HEK293T (cell line): ENCODE measurements around the gene SLC26A1.

ENCODE experiments used
- ARNT ChIP-seq: fragments of 450-650 bp; IDR thresholded peaks from 2 replicates; pipeline ENCODE4 v1.6.1; 2017; ENCODE audit warnings: mild to moderate bottlenecking
- CTBP1 ChIP-seq: fragments of 450-650 bp; IDR thresholded peaks from 2 replicates; pipeline ENCODE4 v1.6.1; 2016; ENCODE audit warnings: borderline replicate concordance
- ELF4 ChIP-seq: fragments of 450-650 bp; IDR thresholded peaks from 2 replicates; pipeline ENCODE4 v1.6.1; 2017; ENCODE audit warnings: antibody characterized with exemption
- FOXK2 ChIP-seq: fragments of 450-650 bp; IDR thresholded peaks from 2 replicates; pipeline ENCODE4 v1.6.1; 2016; ENCODE audit warnings: mild to moderate bottlenecking
- FOXM1 ChIP-seq: fragments of 450-650 bp; IDR thresholded peaks from 2 replicates; pipeline ENCODE4 v1.6.1; 2017; ENCODE audit warnings: mild to moderate bottlenecking, borderline replicate concordance
- HDGF ChIP-seq: fragments of 450-650 bp; IDR thresholded peaks from 2 replicates; pipeline ENCODE4 v1.6.1; 2017; ENCODE audit warnings: antibody characterized with exemption, borderline replicate concordance
- LEF1 ChIP-seq: fragments of 450-650 bp; IDR thresholded peaks from 2 replicates; pipeline ENCODE4 v1.6.1; 2017; ENCODE audit warnings: mild to moderate bottlenecking, borderline replicate concordance
- NFRKB ChIP-seq: fragments of 450-650 bp; IDR thresholded peaks from 2 replicates; pipeline ENCODE4 v1.6.1; 2016; ENCODE audit warnings: mild to moderate bottlenecking, moderate library complexity
- SP1 ChIP-seq: fragments of 450-650 bp; IDR thresholded peaks from 2 replicates; pipeline ENCODE4 v1.6.1; 2017
- SUZ12 ChIP-seq: fragments of 450-650 bp; IDR thresholded peaks from 2 replicates; pipeline ENCODE4 v1.6.1; 2016; ENCODE audit warnings: mild to moderate bottlenecking
- ZNF384 ChIP-seq: fragments of 450-650 bp; IDR thresholded peaks from 2 replicates; pipeline ENCODE4 v1.6.1; 2016

DNA sequence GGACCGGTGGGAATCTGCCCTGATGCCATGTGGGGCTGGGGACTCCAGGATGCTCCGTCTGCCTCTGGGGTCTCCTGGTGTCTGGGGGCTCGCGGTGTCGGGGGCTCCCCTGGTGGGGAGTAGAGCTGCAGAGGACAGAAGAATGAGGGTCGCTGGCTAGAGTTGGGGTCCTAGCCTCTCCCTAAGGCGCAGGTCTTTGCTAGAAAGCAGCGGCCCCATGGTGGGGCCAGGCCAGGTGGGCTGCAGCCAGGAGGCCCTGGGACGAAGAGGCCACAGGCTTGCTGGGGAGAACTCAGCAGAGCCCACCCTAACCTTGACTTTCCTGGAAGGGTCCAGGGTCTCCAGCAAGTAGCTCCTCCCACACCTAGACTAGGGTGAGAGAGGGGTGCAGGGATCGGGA is 39.7 kb upstream of the SLC26A1 start:
- TF ChIP-seq SUZ12, result no peak
- no peak for TF ChIP-seq HDGF
- no peak for TF ChIP-seq NFRKB
- TF ChIP-seq FOXM1, result no peak
- TF ChIP-seq FOXK2, result no peak
- TF ChIP-seq SP1, result no peak
- TF ChIP-seq ARNT, result no peak
- TF ChIP-seq CTBP1, result no peak
- TF ChIP-seq ZNF384, result no peak
- TF ChIP-seq ELF4, result no peak
- no peak for TF ChIP-seq LEF1
